Measurements from ENCODE around the gene KIRREL1.

The KIRREL1 gene

GRCh38 chr1:158024737-158025136 is 31.3 kb downstream of the KIRREL1 start:
- no peak for FAIRE-seq

GRCh38 chr1:158025576-158026230 is 32.3 kb downstream of the KIRREL1 start:
- FAIRE-seq (no peak), DNase-seq (ENCODE audit: extremely low spot score, insufficient read length, low read depth) (no peak)

More at GRCh38 chr1:158024737-158025136, 31.3 kb downstream of the KIRREL1 start:
- DNase-seq (ENCODE audit: extremely low spot score, insufficient read length, low read depth), result no peak

GRCh38 chr1:158026651-158027050 is 33.2 kb downstream of the KIRREL1 start:
- no peak for DNase-seq (ENCODE audit: extremely low spot score, insufficient read length, low read depth)
- no peak for FAIRE-seq

GRCh38 chr1:158027508-158027907 is 34.1 kb downstream of the KIRREL1 start:
- FAIRE-seq, result no peak
- no peak for DNase-seq (ENCODE audit: extremely low spot score, insufficient read length, low read depth)

- no peak for FAIRE-seq
Measured at GRCh38 chr1:158028969-158029368, 35.5 kb downstream of the KIRREL1 start.

GRCh38 chr1:158035014-158035413 is 41.6 kb downstream of the KIRREL1 start:
- FAIRE-seq, result no peak

More at GRCh38 chr1:158028969-158029368, 35.5 kb downstream of the KIRREL1 start:
- no peak for DNase-seq (ENCODE audit: extremely low spot score, insufficient read length, low read depth)

GRCh38 chr1:158035976-158036583 is 42.6 kb downstream of the KIRREL1 start:
- DNase-seq (ENCODE audit: extremely low spot score, insufficient read length, low read depth), result no peak

More at GRCh38 chr1:158035014-158035413, 41.6 kb downstream of the KIRREL1 start:
- DNase-seq (ENCODE audit: extremely low spot score, insufficient read length, low read depth), result no peak

GRCh38 chr1:158037008-158037865 is 43.8 kb downstream of the KIRREL1 start:
- DNase-seq (ENCODE audit: extremely low spot score, insufficient read length, low read depth) (no peak), FAIRE-seq (no peak)

More at GRCh38 chr1:158035976-158036583, 42.6 kb downstream of the KIRREL1 start:
- FAIRE-seq, result no peak

- FAIRE-seq (no peak), DNase-seq (ENCODE audit: extremely low spot score, insufficient read length, low read depth) (no peak)
Measured at GRCh38 chr1:158037866-158038359, 44.5 kb downstream of the KIRREL1 start.

- DNase-seq (ENCODE audit: extremely low spot score, insufficient read length, low read depth) (no peak), FAIRE-seq (no peak)
Measured at GRCh38 chr1:158038793-158039192, 45.3 kb downstream of the KIRREL1 start.

GRCh38 chr1:158039380-158039779 is 45.9 kb downstream of the KIRREL1 start:
- DNase-seq (ENCODE audit: extremely low spot score, insufficient read length, low read depth), result no peak
- no peak for FAIRE-seq

GRCh38 chr1:158040323-158040722 is 46.9 kb downstream of the KIRREL1 start:
- no peak for DNase-seq (ENCODE audit: extremely low spot score, insufficient read length, low read depth)
- FAIRE-seq, result no peak

GRCh38 chr1:158043232-158043631 is 49.8 kb downstream of the KIRREL1 start:
- FAIRE-seq (no peak), DNase-seq (ENCODE audit: extremely low spot score, insufficient read length, low read depth) (no peak)

GRCh38 chr1:158045639-158046038 is 52.2 kb downstream of the KIRREL1 start:
- no peak for DNase-seq (ENCODE audit: extremely low spot score, insufficient read length, low read depth)

GRCh38 chr1:158046715-158047510 is 53.5 kb downstream of the KIRREL1 start:
- DNase-seq (ENCODE audit: extremely low spot score, insufficient read length, low read depth), result no peak
- FAIRE-seq, result no peak

More at GRCh38 chr1:158045639-158046038, 52.2 kb downstream of the KIRREL1 start:
- FAIRE-seq, result no peak

GRCh38 chr1:158048371-158049067 is 55.1 kb downstream of the KIRREL1 start:
- DNase-seq (ENCODE audit: extremely low spot score, insufficient read length, low read depth), result no peak
- FAIRE-seq, result no peak

- DNase-seq (ENCODE audit: extremely low spot score, insufficient read length, low read depth) (no peak), FAIRE-seq (no peak)
Measured at GRCh38 chr1:158049853-158050252, 56.4 kb downstream of the KIRREL1 start.

GRCh38 chr1:158053276-158053675 is 59.8 kb downstream of the KIRREL1 start:
- DNase-seq (ENCODE audit: extremely low spot score, insufficient read length, low read depth) (no peak), FAIRE-seq (no peak)

GRCh38 chr1:158054721-158055120 is 61.3 kb downstream of the KIRREL1 start:
- no peak for DNase-seq (ENCODE audit: extremely low spot score, insufficient read length, low read depth)
- FAIRE-seq, result no peak

Measured in GM18507 (cell line).